Stimulated activated CD4-positive, alpha-beta T cell treated with anti-CD3 and anti-CD28 coated beads, Interleukin-15, amount 100 ng/mL, for 1 hour (primary cell): ENCODE data around the gene MDN1.

ENCODE experiments used
- DNase-seq, 2 donors: peaks; one replicate each; pipeline ENCODE4 v3.0.0-alpha.2; 2020; ENCODE audit warnings: low read depth in 1 of 2, low spot score in 1 of 2

Gene MDN1

DNA sequence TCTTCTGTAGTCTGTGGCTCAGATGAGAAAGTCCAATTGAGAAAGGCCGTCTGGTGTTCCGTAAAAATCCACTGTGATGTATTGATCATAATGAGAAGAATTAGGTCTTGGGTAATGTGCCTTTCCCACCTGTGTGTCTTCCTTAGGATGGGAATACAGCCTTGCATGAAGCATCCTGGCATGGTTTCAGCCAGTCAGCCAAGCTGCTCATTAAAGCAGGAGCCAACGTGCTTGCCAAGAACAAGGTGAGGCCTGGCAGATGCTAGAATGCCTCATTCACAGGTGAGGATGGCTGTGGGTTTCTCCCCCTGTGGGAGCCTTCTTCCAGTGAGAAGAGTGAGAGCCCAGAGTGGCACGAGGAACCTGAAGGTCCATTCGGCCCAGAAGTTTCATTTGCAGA, 213.7 kb downstream of the MDN1 start:
- no peak for DNase-seq

DNA sequence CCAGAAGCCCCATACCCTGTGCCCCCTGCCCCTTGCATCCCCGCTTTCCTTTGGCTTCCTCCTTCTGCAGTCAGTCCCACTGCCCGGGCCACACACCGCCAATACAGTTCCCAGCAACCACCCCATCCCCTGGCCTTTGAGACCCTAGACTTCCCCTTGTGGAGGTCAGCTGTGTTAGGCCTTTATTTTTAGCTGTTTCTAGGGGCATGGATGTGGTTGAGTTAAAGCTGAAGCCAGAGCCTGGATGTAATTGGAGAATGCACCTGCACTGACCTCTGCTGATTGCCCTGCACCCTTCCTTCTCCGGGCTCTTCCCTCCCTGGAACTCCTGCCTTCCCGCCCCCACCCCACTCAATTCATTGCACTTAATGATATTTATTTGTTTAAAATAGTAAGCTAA, 214.9 kb downstream of the MDN1 start:
- DNase-seq: no peak

DNA sequence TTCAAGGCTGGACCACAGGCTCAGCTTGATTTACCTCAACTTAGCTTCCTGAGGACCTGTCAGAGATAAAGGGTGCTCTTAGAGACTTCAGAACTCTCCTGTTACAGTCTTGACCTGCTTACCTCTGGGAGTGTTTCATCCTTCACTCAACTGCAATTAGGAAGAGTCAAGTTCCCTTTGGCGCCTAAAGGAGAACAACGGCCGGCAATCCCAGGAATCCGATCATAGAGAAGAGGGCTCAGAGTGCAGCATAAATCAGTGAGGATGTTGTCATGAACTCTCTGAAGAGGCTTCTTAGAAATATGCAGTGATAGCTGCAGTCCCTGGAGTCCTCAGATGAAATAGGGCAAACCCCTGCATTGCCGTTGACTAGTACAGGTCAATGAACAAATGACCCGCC, 217.4 kb downstream of the MDN1 start:
- no peak for DNase-seq

- no peak for DNase-seq
Measured at GRCh38 chr6:89599727-89600126, 219.9 kb downstream of the MDN1 start.

GRCh38 chr6:89597988-89598387, 221.6 kb downstream of the MDN1 start:
- no peak for DNase-seq

DNA sequence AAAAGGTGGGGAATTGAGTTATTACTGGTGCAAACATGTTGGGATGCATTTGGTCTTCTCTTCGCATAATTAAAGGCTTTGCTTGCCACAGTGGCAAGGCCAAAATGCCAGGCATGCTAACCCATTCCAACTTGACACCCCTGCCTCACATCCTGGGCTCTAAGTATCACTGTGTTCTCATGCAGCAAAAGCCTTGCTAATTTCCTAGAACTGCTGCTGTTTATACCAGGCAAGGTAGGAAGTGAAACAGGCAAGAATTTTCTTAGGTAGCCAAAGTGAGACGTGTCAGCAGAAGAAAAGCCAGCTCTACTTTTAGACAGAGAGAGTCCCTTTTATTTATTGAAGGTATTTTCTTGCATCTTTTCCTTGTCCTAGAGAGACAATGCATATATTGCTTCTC, 222.2 kb downstream of the MDN1 start:
- DNase-seq: no peak

DNA sequence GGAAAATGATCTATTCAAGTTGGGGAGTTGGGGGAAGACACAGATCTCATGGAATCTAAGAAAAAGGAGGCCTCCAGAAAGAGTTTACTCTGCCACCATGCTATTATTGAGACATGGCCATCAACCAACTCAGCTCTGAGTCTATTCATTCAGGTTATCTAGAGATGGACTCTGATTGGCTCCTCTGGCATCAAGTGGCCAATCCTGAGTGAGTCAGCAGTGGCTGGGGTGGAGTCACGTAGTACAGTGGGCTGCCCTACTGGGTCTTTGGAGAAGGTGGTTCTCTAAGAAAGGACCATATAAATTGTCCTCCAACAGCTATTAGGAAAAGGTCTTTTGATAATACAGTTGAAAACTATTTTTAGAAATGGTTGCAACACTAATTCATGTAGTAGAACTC, 223.1 kb downstream of the MDN1 start:
- no peak for DNase-seq

DNA sequence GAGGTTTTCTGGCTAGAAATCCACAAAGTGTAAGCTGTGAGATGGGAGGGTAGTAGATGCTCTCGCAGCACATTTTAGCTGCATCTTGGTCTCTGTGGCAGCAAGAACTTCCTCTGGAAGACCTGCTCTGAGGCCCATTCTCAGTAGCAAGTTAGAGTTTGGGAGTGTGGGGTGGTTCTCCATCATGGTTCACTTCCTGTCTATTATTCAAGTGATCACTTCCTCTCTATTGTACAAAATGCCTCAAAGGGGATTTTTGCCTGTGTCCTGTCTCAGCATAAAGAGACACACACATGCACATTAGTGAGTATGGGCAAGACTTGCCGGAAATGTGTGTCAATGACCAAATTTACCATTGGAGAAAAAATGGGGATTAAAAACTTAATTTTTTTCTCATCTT, 223.5 kb downstream of the MDN1 start:
- no peak for DNase-seq
